ENCODE results near the gene FTO.

GRCh38 chr16:54027558-54027957 is 323.6 kb downstream of the FTO start:
- TF ChIP-seq, protein P1, sequence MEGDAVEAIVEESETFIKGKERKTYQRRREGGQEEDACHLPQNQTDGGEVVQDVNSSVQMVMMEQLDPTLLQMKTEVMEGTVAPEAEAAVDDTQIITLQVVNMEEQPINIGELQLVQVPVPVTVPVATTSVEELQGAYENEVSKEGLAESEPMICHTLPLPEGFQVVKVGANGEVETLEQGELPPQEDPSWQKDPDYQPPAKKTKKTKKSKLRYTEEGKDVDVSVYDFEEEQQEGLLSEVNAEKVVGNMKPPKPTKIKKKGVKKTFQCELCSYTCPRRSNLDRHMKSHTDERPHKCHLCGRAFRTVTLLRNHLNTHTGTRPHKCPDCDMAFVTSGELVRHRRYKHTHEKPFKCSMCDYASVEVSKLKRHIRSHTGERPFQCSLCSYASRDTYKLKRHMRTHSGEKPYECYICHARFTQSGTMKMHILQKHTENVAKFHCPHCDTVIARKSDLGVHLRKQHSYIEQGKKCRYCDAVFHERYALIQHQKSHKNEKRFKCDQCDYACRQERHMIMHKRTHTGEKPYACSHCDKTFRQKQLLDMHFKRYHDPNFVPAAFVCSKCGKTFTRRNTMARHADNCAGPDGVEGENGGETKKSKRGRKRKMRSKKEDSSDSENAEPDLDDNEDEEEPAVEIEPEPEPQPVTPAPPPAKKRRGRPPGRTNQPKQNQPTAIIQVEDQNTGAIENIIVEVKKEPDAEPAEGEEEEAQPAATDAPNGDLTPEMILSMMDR (IDR thresholded peaks at IDR 0.05; ENCODE audit: poor library complexity, severe bottlenecking) = no peak
- TF ChIP-seq SMC3 (conservative IDR thresholded peaks at IDR 0.05; ENCODE audit: poor library complexity) (no peak), POLR2AphosphoS5 (IDR thresholded peaks at IDR 0.05) (no peak), RAD21 (conservative IDR thresholded peaks at IDR 0.05) (no peak), MXI1 (conservative IDR thresholded peaks at IDR 0.05; ENCODE audit: poor library complexity, severe bottlenecking) (no peak), EZH2 (IDR thresholded peaks at IDR 0.05; ENCODE audit: borderline replicate concordance, insufficient read depth, low read length, poor library complexity, severe bottlenecking) (no peak), EP300 (conservative IDR thresholded peaks at IDR 0.05; ENCODE audit: poor library complexity, severe bottlenecking) (no peak), TAF1 (IDR thresholded peaks at IDR 0.05; ENCODE audit: low read depth) (no peak)
- TF ChIP-seq, protein P2, sequence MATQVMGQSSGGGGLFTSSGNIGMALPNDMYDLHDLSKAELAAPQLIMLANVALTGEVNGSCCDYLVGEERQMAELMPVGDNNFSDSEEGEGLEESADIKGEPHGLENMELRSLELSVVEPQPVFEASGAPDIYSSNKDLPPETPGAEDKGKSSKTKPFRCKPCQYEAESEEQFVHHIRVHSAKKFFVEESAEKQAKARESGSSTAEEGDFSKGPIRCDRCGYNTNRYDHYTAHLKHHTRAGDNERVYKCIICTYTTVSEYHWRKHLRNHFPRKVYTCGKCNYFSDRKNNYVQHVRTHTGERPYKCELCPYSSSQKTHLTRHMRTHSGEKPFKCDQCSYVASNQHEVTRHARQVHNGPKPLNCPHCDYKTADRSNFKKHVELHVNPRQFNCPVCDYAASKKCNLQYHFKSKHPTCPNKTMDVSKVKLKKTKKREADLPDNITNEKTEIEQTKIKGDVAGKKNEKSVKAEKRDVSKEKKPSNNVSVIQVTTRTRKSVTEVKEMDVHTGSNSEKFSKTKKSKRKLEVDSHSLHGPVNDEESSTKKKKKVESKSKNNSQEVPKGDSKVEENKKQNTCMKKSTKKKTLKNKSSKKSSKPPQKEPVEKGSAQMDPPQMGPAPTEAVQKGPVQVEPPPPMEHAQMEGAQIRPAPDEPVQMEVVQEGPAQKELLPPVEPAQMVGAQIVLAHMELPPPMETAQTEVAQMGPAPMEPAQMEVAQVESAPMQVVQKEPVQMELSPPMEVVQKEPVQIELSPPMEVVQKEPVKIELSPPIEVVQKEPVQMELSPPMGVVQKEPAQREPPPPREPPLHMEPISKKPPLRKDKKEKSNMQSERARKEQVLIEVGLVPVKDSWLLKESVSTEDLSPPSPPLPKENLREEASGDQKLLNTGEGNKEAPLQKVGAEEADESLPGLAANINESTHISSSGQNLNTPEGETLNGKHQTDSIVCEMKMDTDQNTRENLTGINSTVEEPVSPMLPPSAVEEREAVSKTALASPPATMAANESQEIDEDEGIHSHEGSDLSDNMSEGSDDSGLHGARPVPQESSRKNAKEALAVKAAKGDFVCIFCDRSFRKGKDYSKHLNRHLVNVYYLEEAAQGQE (IDR thresholded peaks at IDR 0.05; ENCODE audit: borderline replicate concordance) = no peak

Measured in neural cell (in vitro differentiated cells).